GM12878 (cell line): ENCODE measurements around the gene SNX10.

Experiments
- BCLAF1 ChIP-seq: fragments of 450-650 bp; IDR thresholded peaks from 2 replicates; pipeline ENCODE4 v1.6.1; 2017; ENCODE audit warnings: antibody characterized with exemption, mild to moderate bottlenecking, moderate library complexity
- CBFB ChIP-seq: IDR thresholded peaks from 2 replicates; pipeline ENCODE4 v1.6.1; 2016; ENCODE audit warnings: antibody characterized with exemption, low read depth
- CTCF ChIP-seq, 3 experiments: IDR thresholded peaks in 2 of 3; conservative IDR thresholded peaks in 1 of 3; 2 replicates each; pipeline ENCODE4 v1.5.1; 2011; ENCODE audit warnings: low read depth in 3 of 3, low read length in 3 of 3, mild to moderate bottlenecking in 3 of 3, control low read depth in 2 of 3, moderate library complexity in 2 of 3, inconsistent platforms in 1 of 3, mixed read lengths in 1 of 3; ENCODE audit not compliant: control insufficient read depth in 2 of 3, insufficient read depth in 1 of 3; ENCODE audit errors: extremely low read depth in 1 of 3
- EP300 ChIP-seq, 2 experiments: fragments of 150-350 bp in 1 of 2; IDR thresholded peaks; 2 replicates each; pipeline ENCODE4 v1.6.1; 2011 to 2012; ENCODE audit warnings: low read depth in 2 of 2, low read length in 2 of 2, borderline replicate concordance in 1 of 2, improper control_type of control experiment in 1 of 2, inconsistent platforms in 1 of 2; ENCODE audit not compliant: control insufficient read depth in 1 of 2
- EZH2 ChIP-seq: IDR thresholded peaks from 2 replicates; pipeline ENCODE4 v1.6.1; 2012; ENCODE audit warnings: low read depth, mild to moderate bottlenecking, control low read depth, inconsistent platforms, low read length, borderline replicate concordance; ENCODE audit not compliant: control insufficient read depth
- GABPA ChIP-seq: IDR thresholded peaks from 2 replicates; pipeline ENCODE4 v1.6.1; 2014; ENCODE audit warnings: antibody characterized with exemption, low read depth, mild to moderate bottlenecking, inconsistent platforms
- LARP7 ChIP-seq: fragments of 450-650 bp; IDR thresholded peaks from 2 replicates; pipeline ENCODE4 v1.6.1; 2017; ENCODE audit warnings: mild to moderate bottlenecking
- MAX ChIP-seq: IDR thresholded peaks from 2 replicates; pipeline ENCODE4 v1.6.1; 2012; ENCODE audit warnings: low read depth, low read length, improper control_type of control experiment
- NRF1 ChIP-seq: conservative IDR thresholded peaks from 2 replicates; pipeline ENCODE4 v1.6.1; 2011; ENCODE audit warnings: mild to moderate bottlenecking, low read depth, low read length, improper control_type of control experiment
- POLR2A ChIP-seq: IDR thresholded peaks from 2 replicates; pipeline ENCODE4 v1.6.1; 2011; ENCODE audit warnings: low read depth, mild to moderate bottlenecking, low read length
- SMARCA5 ChIP-seq: fragments of 450-650 bp; IDR thresholded peaks from 2 replicates; pipeline ENCODE4 v1.6.1; 2017; ENCODE audit warnings: mild to moderate bottlenecking
- SMC3 ChIP-seq: IDR thresholded peaks from 2 replicates; pipeline ENCODE4 v1.6.1; 2011; ENCODE audit warnings: low read length, improper control_type of control experiment, borderline replicate concordance
- SP1 ChIP-seq: IDR thresholded peaks from one replicate; pipeline ENCODE4 v1.6.1; 2011; ENCODE audit warnings: low read depth, low read length
- TF ChIP-seq, protein P1 (sequence below): fragments of 450-650 bp; IDR thresholded peaks from 2 replicates; pipeline ENCODE4 v1.6.1; 2018; ENCODE audit warnings: mild to moderate bottlenecking, low read depth, moderate library complexity; ENCODE audit not compliant: partially characterized antibody

GRCh38 chr7:26329520-26330255 is 38.0 kb downstream of the SNX10 start:
- TF ChIP-seq EZH2 = no peak
- TF ChIP-seq EP300 (IDR thresholded peaks at IDR 0.05; ENCODE audit: borderline replicate concordance in 1 of 2, control insufficient read depth in 1 of 2, low read depth in 2 of 2, low read length in 2 of 2) = no peak
- TF ChIP-seq, protein P1, sequence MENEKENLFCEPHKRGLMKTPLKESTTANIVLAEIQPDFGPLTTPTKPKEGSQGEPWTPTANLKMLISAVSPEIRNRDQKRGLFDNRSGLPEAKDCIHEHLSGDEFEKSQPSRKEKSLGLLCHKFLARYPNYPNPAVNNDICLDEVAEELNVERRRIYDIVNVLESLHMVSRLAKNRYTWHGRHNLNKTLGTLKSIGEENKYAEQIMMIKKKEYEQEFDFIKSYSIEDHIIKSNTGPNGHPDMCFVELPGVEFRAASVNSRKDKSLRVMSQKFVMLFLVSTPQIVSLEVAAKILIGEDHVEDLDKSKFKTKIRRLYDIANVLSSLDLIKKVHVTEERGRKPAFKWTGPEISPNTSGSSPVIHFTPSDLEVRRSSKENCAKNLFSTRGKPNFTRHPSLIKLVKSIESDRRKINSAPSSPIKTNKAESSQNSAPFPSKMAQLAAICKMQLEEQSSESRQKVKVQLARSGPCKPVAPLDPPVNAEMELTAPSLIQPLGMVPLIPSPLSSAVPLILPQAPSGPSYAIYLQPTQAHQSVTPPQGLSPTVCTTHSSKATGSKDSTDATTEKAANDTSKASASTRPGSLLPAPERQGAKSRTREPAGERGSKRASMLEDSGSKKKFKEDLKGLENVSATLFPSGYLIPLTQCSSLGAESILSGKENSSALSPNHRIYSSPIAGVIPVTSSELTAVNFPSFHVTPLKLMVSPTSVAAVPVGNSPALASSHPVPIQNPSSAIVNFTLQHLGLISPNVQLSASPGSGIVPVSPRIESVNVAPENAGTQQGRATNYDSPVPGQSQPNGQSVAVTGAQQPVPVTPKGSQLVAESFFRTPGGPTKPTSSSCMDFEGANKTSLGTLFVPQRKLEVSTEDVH = no peak
- TF ChIP-seq POLR2A = no peak
- no peak for TF ChIP-seq CTCF (IDR thresholded peaks at IDR 0.05 in 2 of 3, conservative IDR thresholded peaks at IDR 0.05 in 1 of 3; ENCODE audit: control insufficient read depth in 2 of 3, extremely low read depth in 1 of 3, insufficient read depth in 1 of 3, low read depth in 3 of 3, low read length in 3 of 3)
- no peak for TF ChIP-seq BCLAF1
- TF ChIP-seq LARP7 = no peak
- TF ChIP-seq NRF1 = no peak
- TF ChIP-seq SMC3 = no peak
- 0 out of 2 replicates have a peak, but pooled peaks have one; percentile 11 for TF ChIP-seq SMARCA5
- no peak for TF ChIP-seq SP1
- TF ChIP-seq CBFB = no peak
- TF ChIP-seq GABPA = no peak
- TF ChIP-seq MAX = no peak
